SKM-1 treated with dmso at 0.1 percent for 144 hours (cell line): ENCODE measurements around the gene CFAP53.
A peak's percentile ranks its signal among the peaks of the same experiment; 100 is the strongest.
"Not testable (repeated sequence)": the region's sequence is repeated elsewhere in the genome, so short reads cannot be mapped to it uniquely, and the experiment has no call there.

Experiments
- DNase-seq: peaks from one replicate; lab custom pipeline; 2025; ENCODE audit not compliant: unreplicated experiment; lab: John Stamatoyannopoulos, UW

CFAP53 gene

GRCh38 chr18:50274044-50274442 is 7.7 kb upstream of the CFAP53 start:
- DNase-seq = no peak

GRCh38 chr18:50273203-50274043 is 7.1 kb upstream of the CFAP53 start:
- no peak for DNase-seq

DNA sequence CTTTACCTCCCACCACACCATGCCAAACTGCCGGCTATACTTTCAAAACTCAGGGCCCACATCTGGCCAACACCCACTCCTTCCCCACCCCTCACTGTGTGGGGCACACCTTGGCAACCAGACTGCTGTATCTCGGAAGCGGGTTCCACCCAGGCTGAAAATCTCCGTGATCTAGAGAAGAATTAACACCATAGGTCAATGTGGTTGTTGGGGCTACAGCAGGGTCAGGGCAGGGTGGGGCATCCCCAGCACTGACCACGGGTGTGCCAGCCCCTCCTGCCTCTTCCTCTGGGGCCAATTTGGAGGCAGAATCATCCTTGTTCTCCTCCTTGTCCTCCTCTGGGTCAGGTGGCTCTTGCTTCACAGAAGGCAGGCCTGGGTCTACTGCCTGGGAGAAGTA is 6.3 kb upstream of the CFAP53 start:
- no peak for DNase-seq

DNA sequence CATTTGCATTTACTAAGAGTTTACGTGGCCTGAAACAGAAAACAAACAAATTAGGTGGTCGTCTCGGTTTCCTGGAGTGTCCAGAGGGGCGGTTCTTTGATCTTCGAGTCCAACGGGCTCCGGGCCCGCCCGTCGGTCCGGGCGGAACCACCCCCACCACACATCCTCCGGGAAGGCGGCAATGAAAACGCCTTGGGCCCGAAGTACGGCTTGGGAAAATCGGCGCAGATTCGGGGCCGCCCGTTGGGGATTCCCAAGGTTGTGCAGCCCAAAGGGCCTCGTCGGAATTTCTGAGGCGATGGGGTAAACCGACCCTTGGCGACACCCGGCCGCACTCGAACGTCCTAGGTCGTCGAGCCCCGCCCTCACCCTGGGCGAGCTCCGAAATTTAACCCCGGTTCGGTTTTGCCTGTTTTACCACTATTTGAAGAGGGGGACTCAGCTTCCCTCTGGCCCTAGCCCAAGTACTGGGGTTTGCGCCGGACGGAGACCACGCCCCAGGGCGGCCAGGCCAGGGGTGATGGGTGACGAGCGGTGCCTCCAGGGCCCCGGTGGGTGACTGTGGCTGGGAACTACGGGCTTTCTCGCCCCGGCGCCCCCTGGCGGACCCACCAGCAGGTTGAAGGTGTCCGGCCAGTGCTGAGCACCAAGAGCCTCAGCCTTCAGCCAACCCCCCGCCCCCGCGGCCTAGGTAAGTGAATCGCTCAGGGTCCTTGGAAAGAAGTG is 1.9 kb upstream of the CFAP53 start:
- DNase-seq = no peak

- no peak for DNase-seq
Observed at GRCh38 chr18:50262977-50263376, 3.3 kb downstream of the CFAP53 start.

DNA sequence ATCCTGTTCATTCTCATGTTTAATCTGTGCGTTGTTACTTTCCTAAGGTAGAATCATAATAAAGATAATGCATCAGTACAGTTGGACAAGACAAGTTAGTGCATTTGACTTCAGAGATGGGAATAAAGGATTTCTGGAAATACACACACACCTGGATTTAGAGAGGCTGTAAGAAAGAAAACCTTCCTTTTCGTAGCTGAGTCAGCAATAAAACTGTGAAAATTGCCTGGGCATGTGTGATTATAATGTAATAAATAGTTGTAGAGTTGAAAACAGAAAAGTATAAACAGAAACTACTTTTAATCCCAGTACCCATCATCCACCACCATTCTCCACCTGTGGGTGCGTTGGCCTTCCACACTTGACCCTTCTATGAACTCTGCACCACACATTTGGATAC is 15.4 kb downstream of the CFAP53 start:
- no peak for DNase-seq

- DNase-seq = no peak
Observed at GRCh38 chr18:50249576-50249975, 16.7 kb downstream of the CFAP53 start.

DNA sequence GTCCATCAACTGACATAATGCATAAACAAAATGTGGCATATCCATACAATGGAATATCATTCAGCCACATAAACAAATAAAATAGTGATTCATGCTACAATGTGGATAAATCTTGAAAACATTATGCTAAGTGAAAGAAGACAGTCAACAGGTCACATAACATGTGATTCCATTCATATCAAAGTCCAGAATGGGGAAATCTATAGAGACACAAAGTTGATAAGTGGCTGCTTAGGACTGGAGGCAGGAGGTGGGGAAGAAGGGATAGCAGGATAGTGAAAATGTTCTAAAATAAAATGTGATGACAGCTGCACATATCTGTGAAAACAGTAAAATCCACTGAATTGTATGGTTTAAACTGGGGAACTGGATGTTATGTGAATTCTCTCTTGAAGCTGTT is 18.7 kb downstream of the CFAP53 start:
- DNase-seq = no peak

- not testable (repeated sequence) for DNase-seq
Observed at GRCh38 chr18:50241768-50242167, 24.5 kb downstream of the CFAP53 start.

GRCh38 chr18:50240080-50240563 is 26.2 kb downstream of the CFAP53 start:
- DNase-seq = no peak

DNA sequence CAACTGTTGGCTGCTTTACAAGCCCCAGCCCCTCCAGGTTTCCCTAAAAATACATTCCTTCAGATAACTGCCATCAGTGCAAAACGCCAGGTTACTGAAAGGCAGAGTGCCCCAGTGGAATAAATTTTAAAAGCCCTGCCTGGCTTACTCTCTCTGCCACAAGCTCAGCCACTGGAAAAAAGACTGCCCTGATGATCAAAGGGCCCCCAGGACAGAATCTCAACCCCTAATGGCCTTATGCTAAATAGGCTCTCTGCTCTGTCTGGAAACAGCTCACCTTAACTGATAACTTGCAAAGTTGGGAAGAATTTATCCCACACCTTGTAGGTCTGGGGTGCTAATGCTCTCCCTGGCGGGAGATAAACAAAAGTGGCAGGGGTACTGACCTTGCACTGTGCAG is 33.9 kb downstream of the CFAP53 start:
- no peak for DNase-seq

DNA sequence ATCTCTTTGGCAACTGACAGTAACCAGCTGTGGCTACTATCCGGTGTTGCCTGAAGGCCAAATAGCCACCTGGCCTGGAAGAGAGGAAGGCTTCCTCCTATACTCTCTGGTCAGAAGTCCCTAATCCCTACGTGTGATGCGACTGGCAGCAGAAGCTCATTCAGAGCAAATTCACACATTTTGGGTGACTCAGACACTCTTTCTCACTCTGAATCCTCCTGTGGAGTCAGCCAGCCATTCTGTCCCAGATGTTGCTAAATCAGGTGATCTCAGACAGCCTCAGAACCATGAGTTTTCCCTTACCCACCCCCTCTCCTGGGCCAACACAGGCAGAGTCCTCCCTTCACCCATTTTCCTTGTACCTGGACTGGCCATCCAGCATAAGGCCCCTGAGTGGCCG is 34.7 kb downstream of the CFAP53 start:
- DNase-seq = no peak

- not testable (repeated sequence) for DNase-seq
Observed at GRCh38 chr18:50220249-50220648, 46.0 kb downstream of the CFAP53 start.

DNA sequence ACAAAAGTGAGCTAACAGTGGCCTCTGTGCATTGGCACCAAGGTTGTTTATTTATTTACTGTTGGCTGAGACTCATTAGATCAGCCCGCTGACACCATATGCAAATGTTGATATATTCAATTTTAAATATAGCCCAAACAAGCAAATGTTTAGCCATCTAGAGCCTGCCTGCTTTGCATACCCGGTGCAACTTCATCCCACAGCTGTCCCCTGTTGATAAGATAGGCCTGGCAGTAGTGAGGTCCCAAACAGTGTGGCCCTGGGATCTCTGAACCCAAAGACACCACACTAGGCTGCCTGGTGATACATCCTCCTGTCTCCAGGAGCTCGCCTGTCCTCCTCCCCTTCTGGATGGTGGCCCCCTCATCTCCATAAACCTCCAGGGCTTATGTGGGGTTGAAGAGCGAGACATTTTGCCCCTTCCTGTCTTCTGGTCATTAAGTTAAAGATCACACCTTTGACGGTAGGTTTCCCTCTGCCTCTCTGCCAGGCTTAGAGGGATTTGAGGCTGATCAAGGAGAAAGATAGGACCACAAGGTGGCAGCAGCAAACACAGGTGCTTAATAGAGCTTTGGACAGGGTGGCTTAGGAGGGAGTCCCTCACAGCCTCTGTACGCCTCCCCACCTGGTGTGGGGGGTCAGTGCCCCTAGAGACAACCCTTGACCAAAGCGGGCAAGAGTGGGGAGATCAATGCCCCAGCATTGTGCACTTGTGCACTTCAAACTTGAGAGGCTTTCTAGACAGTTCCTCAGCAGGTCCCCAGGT is 47.7 kb downstream of the CFAP53 start:
- DNase-seq = peak; percentile 38

DNA sequence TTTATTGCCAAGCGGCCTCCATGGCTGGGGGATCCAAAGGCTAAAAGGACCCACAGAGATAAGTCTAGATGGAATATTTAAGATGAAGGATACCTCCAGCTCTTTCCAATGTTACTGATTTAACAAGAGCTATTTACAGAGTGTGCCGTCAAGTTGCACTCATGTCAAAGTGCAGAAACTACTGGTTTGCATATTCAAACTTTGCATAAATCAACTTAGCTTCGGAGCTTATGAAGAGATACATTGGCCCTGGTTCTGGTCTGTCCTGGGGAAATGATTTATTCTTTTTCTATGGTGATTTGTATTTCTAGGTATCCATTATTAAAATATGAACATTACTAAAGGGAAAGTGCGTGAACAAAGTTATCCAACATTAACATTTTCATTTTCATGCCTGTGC is 57.0 kb downstream of the CFAP53 start:
- DNase-seq = no peak

- no peak for DNase-seq
Observed at GRCh38 chr18:50207722-50208121, 58.6 kb downstream of the CFAP53 start.

- DNase-seq = no peak
Observed at GRCh38 chr18:50203801-50204604, 62.3 kb downstream of the CFAP53 start.

GRCh38 chr18:50201476-50202018 is 64.7 kb downstream of the CFAP53 start:
- no peak for DNase-seq

- no peak for DNase-seq
Observed at GRCh38 chr18:50199921-50200320, 66.4 kb downstream of the CFAP53 start.

DNA sequence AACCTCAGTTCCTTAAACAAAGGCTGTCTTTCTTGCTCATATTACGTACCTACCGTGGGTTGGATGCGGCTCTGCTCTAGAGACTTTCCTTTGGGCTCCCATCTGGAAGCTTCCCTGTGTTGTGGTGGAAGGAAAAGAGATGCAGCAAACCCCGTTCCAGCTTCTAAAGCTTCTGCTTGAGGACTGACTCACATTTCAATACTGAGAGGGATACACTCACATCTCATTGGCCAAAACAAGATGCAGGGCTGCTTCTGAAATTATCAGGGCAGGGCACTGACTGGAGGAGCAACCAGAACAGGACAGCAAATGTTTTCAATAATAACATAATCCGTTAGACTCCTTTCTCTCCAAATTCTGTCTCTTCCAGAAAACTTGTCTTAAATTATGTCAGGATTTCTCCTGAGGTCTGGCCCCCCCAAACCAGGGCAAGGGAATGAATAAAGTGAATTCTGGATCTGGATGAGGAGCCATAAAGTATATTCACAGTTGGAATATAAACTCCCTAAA is 66.9 kb downstream of the CFAP53 start:
- DNase-seq = no peak
